GM12891 (cell line): ENCODE data around the gene VCAN.

Experiments
- POLR2A ChIP-seq: IDR thresholded peaks from 2 replicates; pipeline ENCODE4 v1.6.1; 2011; ENCODE audit warnings: low read depth, low read length, control low read depth
- POLR2AphosphoS5 ChIP-seq: IDR thresholded peaks from 2 replicates; pipeline ENCODE4 v1.6.1; 2011; ENCODE audit warnings: low read depth, low read length, control low read depth
- SPI1 ChIP-seq: IDR thresholded peaks from 2 replicates; pipeline ENCODE4 v1.6.1; 2011; ENCODE audit warnings: low read depth, low read length, control low read depth
- TAF1 ChIP-seq: IDR thresholded peaks from 2 replicates; pipeline ENCODE4 v1.6.1; 2011; ENCODE audit warnings: low read depth, low read length, control low read depth

DNA sequence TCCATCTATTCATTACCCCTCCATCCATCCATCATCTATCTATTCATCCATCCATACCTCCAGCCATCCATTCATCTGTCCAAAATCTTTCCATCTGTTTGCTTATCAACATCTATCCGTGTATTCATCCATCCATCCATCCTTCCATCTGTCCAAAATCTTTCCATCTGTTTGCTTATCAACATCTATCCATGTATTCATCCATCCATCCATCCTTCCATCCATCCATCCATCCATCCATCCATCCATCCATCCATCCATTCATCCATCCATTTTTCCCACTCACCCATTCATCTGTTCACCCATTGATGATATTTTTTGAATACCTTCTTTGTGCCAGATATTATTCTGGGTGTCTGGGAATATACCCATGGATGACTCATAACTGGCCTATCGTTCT is 12.8 kb downstream of the VCAN start:
- TF ChIP-seq POLR2A, result no peak
- no peak for TF ChIP-seq POLR2AphosphoS5
- TF ChIP-seq TAF1, result no peak
- TF ChIP-seq SPI1, result no peak
